Measurements from ENCODE around the gene S100A2.
A peak's percentile ranks its signal among the peaks of the same experiment; 100 is the strongest.
"Not testable (repeated sequence)": the region's sequence is repeated elsewhere in the genome, so short reads cannot be mapped to it uniquely, and the experiment has no call there.

S100A2 gene

DNA sequence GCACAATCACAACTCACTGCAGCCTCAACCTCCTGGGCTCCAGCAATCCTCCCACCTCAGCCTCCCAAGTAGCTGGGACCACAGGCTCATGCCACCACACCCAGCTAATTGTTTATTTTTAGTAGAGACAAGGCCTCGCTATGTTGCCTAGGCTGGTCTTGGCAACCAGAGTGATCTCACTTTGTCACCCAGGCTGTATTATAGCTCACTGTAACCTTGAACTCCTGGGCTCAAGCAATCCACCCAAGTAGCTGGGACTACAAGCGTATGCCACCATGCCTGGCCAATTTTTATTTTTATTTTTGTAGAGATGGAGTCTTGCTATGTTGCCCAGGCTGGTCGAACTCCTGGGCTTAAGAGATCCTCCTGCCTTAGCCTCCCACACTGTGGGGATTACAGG, 3.6 kb downstream of the S100A2 start:
- not testable (repeated sequence) for DNase-seq

DNA sequence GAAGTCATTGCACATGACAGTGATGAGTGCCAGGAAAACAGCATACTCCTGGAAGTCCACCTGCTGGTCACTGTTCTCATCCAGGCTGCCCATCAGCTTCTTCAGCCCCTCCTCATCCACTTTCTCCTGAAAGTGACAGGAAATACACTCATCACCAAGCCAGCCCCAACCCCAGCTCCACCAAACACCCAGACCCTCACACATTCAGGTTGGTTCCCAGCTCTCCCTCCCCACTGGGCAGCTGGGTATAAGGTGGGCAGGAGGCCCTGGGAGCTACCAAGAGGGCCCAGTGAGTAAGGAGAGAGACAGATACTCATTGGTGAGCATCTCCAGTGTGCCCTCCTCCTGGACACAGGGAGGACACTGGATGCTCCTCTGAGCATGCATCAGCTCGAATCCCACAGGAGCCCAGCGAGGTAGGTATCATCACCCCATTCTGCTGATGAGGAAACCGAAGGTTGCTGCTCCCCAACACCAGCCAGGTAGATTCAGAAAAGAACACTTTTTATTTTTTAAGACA, 4.1 kb downstream of the S100A2 start:
- no peak for DNase-seq

DNA sequence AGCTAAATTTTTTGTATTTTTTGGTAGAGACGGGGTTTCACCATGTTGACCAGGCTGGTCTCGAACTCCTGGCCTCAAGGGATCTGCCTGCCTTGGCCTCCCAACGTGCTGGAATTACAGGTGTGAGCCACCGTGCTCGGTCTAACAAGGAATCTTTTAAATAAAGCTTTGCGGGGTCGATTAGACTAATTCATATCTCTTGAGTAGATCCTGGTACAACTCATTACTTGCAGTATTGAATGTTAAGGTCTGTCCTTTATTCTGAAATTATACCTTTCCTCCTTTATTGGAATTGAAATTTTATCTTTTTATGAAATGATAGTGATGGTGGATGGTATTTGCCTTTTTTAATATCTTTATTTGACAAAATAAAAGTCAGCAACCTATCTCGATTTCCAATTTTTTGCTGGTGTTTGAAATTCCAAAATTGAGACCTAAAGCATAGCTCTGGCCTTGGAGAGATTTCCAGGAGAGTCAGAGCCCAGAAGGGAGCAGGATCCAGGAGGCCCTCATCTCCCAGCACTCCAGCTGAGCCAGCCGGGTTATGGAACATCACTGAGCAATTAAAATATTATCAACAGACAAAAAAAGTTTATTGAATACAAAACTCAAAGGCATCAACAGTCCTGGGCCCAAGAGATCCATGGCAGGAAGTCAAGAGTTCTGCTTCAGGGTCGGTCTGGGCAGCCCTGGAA, 4.7 kb downstream of the S100A2 start:
- DNase-seq, result no peak

DNA sequence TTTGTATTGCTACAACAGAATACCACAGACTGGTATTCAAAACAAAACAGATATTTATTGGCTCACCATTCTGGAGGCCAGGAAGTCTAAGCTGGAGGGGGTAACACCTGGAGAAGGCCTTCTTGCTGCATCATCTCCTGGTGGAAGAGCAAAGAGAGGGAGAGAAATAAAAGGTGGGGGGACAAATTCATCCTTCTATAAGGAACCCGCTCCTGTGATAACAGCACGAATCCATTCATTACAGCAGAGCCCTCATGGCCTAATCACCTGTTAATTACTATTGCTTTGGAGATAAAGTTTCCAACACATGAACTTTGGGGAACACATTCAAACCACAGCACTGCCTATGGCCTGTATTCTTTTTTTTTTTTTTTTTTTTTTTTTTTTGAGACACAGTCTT, 5.4 kb downstream of the S100A2 start:
- DNase-seq, result no peak

DNA sequence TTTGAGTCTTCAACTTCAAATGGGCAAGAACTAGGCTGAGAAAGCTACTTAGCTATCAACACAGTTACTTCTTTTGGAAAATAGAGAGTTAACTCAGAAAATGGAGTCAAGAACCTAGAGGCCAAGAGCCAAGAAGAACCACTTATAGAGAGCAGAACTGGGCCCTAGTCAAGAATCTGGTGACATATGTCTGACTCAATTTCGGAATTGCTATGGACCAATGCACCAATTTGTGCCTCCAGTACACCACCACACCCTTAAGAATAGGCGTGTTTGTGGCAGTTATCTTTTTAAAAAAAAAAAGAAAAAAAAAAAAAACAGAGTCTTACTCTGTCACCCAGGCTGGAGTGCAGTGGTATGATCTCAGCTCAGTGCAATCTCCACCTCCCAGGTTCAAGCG, 7.8 kb downstream of the S100A2 start:
- no peak for DNase-seq

DNA sequence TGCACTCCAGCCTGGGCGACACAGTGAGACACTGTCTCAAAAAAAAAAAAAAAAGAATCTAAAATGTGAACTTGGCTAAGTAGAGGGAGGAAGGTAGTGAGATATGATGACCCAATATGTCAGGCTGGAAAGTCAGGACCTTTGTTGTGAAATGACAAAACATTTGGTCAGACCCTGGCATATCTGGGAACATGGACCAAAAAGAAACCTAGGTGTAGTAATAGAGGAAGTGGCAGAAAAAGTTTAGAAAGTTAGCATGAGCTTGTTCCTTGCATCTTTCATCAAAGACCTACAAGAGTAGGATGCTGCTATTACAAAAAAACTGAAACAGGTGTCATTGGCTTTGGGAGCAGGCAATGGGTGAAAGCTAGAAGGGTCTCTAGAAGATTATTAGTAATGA, 9.3 kb downstream of the S100A2 start:
- no peak for DNase-seq

DNA sequence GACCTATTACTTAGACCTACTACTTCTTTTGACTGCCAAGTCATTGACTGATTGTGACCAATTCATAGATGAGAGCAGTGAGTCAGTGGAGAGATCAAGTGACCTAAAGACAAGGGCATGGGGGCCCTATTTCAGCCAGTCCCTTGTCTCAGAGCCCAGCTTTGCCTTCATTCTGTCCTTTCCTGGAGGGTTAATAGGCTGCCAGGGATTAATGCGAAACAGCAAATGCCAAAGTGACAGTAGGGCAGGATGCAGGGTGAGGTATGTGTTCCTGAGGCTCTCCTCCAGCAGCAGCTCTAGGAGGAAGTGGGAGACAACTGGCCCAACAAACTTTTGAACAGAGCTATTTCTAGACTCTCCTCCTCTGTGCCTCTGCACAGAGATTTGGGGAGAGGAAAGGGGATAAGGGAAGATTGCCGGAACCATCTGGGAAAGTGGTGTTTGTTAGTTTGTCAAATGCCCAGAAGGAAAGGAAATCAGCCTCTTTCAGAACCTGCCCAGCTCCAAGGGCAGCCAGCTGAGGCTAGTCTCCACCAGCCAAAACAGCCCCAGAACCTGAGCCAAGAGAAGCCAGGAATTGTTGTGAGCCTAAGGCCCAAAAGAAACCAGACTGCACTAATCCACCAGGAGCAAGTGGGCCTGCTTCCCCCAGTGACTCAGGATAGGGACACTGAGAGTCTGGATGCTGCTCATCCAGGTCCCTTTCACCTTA, 11.7 kb downstream of the S100A2 start:
- DNase-seq, result no peak

DNA sequence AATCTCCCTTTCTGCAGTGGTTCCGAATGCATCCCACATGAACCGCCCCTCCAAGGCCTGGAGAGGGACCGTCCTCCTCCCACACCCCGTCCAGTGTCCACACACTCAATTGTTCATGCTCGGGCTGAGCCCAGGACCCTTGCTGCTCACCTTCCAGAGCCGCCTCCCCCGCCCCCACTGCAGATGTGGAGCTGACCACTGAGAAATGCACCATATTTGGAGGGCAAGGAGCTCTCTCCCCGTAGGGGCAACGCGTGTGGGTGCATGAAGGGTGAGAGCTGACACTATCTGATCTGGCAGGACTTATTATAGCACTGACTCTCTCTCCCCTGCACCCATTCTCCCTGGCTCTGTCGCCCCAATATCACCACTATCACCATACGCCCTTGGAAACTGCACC, 12.5 kb downstream of the S100A2 start:
- DNase-seq, result no peak

DNA sequence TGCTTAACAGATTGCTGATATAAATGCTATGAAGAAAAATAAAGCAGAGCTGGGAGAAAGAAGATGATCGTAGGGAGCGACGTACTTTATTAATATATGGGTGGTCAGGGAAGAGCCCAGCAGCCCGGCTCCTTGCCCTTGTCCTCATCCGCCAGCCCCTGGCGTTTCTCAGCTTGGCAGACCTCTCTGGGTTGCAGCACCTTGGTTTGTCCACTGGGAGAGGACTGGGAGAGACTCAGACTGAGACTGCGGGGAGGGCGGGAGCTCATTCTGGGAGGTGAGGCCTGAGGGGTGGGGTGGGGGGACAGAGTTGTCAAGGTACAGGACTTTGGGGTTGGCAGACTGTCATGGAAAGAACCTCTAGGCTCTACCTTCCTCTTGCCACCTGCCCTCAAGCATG, 13.3 kb downstream of the S100A2 start:
- no peak for DNase-seq

DNA sequence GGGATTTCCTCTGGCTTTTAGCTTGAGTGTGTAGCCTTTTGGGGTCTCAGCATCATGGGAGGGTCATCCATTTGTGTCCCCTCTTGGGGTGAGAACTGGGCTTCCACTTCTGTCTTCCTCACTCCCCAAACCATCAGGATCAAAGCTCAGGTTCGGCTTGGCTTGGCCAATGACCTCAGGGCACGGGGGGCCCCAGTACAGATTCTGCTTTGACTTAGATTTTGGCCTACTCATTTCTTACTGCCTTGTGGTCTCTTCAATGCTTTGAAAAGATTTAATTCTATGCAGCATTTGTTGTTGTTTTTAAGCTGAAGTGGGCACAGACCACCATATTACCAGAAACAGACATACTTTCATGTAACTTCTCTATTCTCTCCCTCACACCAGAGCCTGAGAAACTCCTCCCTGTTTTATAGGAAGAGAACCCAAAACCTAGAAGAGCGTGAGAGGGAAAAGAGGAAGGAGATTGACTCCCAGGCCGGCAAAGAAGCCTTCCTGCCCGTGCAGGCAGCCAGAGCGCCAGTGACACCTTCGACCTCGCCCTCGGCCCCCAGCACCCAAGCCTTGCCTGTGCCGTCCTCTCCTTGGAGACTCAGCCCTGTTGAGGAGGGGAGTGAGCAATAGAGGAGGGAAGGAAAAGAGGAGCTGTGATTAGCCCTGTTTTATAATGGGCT, 14.7 kb downstream of the S100A2 start:
- no peak for DNase-seq

DNA sequence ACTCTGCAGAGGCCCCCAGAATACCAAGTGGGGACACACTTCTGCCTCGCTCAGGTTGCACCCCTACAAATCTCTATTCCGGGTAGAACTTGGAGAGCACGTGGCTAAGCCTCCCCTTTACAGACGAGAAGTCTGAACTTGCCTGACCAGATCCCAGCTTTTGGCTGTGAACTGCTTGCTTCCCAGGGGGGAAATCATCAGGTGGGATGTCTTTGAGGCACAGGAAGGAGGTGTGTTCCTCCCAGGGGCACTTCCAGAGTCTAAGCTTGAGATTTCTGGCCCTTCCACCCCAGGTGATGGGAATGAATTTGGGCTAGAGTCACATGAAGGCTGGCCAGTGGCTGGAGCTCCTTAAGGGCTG, 15.3 kb downstream of the S100A2 start:
- DNase-seq, result no peak

DNA sequence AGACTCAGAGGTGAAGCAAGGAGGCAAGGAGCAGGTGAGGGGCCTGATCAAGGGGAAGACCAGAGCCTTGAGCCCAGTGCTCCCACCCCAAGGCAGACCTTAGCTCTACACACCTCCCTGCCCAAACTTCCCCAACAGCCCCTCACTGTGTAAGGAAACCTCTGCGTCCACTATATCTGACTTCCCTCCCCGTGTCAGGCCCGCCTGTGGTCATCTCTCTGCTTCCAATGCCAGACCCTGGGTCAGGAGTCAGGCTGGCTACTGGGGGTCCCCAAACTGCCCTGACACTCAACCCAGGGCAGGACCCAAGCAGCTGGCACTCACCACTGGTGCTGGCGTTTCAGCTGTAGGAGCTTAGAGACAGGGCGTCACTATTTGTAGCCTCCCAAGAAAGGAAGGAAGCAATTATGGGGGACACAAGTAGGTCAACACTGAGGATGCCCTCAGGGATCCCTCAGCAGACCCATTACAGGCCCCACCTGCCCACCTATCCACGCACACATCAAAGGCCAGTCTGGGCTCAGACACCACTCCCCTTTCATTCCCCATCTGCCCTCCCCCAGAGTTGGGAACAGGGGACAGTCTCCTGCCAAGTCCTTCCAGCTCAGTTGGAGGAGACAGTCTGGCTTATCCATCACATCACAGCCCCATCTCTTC, 15.8 kb downstream of the S100A2 start:
- no peak for DNase-seq

DNA sequence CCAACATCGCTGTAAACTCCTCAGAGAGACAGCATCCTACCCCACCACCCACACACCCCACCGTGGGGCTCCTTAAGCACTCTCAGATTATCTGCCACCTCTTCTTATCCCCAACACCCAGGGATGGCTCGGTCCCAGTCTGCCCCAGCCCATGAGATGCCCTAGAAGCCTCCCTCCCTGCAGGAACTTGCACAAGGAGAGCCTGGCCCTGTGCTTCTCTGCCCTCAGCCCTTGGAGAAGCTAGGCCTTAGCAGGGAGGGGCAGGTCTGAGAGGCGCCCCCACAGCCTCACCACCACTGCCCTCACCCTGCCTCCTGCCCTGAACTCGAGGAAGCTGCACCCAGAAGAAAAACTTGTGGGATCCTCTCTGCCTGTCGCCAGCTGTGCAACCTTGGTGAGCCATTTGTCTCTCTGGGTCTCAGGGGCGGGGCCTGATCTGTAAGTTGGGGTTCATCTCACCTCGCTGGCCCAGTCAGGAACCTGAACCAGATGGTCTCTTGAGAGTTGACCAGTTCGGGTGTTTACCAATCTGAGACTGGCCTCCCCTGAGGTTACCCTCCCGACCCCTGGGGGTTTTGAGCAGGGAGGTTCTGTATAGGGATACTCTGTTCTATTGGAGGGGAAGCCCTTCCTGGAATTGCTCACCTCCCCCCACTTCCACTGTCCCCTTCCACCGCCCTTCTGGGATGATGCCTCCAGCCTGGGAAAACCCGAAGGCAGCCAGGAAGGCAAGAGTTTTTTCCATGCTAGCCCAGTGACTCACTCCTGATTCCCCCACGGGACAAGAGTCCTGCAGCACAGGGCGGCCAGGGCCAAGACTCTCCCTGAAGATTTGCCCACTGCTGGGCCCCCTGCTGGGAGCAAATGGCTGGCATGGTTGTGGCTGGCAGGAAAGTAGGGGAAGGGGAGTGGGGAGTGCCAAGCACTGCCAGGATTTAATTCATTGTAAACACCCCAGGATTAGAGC, 16.6 kb downstream of the S100A2 start, which contains the start of gene S100A3:
TSS of gene S100A3 (minus strand) at position 537 of the 967 bp plus-strand sequence. CDS start 773 bp downstream, outside the sequence.
- DNase-seq, result no peak

DNA sequence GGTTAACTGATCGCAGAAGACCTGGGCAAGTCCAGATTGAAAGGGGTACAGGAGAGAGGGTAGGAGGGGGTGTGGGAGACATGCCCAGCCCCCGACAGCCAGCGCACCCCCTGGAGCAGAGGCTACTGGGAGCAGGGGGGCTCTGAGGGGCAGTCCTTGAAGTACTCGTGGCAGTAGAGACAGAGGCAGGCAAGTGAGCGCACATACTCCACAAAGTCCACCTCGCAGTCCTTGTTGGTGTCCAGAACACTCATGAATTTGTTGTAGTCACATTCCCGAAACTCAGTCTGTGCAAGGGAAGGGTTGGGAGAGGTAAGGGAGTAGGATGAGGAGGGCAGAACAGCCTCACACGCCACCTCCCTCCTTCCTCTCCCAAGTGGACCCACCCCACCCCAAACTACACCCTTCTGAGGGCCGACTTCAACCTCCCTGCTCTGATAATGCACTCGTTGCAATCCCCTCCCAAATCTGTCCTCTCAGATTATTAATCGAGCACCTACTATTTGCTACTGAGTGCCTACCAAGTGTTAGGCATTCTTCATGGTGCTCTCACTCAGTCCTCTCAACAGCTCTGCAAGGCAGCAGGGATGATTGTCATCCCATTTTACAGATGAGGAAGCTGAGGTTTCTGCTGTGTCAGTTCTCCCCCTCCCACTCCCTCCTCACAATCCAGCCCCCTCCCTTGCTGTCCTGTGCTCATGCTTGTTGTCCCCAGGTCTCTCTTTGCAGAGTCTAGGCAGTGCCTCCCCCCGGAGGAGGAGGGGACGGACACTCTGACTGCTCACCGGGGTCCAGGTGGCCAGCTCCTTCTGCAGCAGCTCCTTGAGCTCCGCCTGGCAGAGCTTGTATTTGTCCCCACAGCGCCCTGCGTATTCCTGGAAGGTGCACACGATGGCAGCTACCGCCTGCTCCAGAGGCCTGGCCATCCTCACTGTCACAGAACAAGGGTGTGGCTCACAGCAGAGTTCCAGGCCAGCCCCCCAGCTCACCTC, 17.8 kb downstream of the S100A2 start:
- DNase-seq, result no peak

DNA sequence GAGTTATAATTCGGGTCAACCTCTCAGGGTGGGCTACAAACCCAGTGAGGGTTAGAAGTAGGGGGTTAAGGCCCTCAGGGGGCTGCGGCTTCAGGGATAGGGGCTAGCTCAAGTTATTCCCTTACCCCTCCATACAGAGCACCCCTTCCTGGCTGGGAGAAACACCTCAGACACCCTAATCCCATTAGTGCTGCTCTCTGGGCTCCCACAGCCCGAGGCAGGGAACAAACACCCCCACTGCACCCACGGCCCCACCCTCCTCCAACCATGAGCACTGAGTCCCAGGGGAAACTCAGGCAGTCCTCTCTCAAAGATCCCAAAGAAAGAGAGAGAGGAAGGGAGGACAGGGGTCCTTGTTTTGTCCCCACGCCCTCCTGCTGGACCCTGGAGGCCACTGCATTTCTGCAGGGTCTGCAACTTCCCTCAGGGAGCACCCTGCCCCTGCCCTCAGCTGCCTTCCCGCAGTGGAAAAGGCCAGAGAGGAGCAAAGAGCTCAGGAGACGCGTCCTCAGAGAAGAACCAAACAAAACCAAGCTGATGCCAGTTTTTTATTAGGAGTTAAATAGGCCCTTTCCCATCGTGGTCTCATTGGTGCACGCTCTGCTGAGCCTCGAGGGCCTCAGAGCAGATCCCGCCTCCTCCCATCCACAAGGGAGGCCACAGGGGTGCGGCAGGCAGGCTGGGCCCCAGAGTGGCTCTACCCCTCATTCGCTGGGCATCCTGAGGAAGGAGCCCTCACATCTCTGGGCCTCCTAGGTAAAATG, 18.7 kb downstream of the S100A2 start:
- DNase-seq, result no peak

DNA sequence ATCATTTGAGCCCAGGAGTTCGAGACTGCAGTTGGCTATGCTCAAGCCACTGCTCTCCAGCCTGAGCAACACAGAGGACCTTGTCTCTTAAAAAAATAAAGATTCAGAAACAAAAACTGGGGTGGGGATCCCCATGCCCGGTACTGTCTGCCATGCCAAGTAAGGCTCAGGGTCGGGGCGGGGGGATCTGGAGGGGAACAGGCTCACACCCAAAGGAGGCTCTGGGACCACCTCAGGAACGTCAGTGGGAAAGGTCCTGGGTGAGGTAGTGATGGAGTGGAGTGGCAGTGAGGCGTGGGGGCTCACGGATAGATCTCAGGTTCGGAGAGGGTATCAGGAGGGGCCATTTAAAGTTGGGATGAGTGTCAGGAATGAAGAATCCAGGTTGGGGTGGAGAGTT, 19.3 kb downstream of the S100A2 start:
- no peak for DNase-seq

DNA sequence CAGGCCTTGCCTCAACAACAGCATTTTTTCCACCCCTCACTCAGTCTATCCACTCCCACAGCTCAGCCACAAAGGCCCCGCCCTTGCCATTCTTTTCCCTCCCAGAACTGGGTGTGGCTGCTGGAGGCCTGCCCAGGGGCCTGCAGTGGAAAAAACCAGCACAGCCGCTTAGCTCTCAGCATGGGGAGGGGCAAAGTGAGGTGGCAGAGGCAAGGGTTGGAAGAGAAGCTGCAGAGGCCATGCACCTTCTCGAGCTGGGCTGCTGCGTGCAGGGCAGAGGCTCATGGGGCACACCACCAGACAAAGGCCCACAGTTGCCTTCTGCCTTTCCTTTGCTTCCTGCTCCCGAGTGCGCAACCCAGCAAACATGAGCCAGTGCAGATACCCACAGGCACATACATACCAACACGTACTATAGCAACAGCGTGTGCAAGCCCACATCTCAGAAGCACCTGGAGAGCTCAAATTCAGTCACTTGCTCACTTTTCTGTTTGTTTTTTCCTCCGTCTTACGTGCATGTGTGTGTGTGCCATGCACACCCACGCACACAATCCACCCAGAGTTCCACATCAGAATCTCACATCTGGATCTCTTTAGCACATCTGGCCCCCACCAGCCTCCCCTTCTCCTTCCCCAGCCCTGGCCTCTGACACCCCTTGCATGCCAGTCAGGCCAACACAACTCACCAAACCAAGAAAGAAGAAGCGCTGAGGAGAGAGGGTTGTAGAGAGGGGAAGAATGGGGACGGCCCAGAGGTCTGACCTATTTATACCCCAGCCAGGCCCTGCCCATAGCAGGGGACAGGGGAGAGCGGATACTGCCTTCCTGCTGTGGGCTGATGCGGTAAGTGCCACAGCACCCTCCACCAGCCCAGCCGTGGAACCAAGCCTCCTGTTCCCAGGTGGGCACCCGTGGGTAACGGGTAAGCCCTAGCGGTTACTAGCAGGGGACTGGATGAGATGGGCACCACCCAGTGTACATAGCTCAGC, 20.3 kb downstream of the S100A2 start, which contains the start of gene S100A4:
TSS of gene S100A4 (minus strand) at position 740 of the 989 bp plus-strand sequence. CDS start 1,012 bp downstream, outside the sequence.
- peak; percentile 65 for DNase-seq

DNA sequence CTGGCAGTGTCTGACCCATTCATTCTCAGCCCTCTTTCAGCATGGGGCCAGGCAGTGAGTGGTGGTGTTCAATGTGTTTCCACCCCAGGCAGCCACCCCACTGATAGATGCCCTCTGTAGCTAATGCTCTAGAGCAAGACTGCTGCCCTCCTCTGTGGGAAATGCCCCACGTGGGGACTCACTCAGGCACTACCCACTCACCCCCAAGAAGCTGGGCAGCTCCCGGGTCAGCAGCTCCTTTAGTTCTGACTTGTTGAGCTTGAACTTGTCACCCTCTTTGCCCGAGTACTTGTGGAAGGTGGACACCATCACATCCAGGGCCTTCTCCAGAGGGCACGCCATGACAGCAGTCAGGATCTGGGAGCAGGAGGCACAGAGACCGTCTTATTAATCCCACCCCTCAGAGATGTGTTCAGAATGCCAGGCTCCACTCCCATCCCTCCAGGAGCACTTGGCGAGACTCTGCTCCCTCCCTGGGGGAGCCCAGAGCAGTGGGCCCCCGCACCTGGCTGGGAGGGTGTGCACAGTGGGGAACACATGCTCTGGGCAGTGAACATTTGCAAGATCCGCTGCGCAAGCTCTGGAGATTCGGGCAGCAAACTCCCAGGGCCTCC, 21.1 kb downstream of the S100A2 start:
- DNase-seq, result no peak

Measured in T-helper 9 cell (primary cell).